Cardiac septum (tissue), 1 donor: ENCODE measurements around the gene FAM217B. TPM values are rescaled to one million over a fixed set of nuclear protein-coding genes. Genes with fewer than 3 reads are reported as not detected.

Experiments used
- DNase-seq: peaks from one replicate; pipeline ENCODE4 v3.0.0-alpha.2; 2020; ENCODE audit warnings: low spot score
- intact Hi-C: fragments of 100-400 bp; cut with DNase I; formaldehyde crosslinking; loops from one replicate; pipeline ENCODE4 v1.14.0; 2022
- long read RNA-seq: library from polyadenylated mRNA; unstranded; transcript quantifications from one replicate; pipeline ENCODE4 v2.0.0, GENCODE V29; 2021
- total RNA-seq: library from RNA; stranded (reverse); fragmentation: NEBNext Ultra II Directional; extraction: Animal tissue kit (Norgen Biotek cat#: 25700); gene quantifications from one replicate; pipeline ENCODE4 v1.2.1, GENCODE V29; 2021
- donor health status: DM: no; HTN: no; CAD: no.

FAM217B gene, protein sequence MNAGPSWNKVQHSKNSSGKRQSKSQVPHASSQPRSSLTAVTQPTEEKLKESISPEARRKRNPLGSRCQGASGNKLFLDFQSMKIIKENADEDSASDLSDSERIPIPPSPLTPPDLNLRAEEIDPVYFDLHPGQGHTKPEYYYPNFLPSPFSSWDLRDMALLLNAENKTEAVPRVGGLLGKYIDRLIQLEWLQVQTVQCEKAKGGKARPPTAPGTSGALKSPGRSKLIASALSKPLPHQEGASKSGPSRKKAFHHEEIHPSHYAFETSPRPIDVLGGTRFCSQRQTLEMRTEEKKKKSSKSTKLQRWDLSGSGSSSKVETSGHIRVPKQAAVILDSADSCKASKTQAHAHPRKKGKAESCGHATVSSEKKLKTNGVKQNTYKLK
- total RNA-seq = 15.6 TPM
- long read RNA-seq, full-length matches to known transcripts = 9 of 11 reads
- long read RNA-seq, partial matches to known transcripts = 1 of 11 reads
- long read RNA-seq, other reads (novel, unspliced or antisense) = 1 of 11 reads

DNA sequence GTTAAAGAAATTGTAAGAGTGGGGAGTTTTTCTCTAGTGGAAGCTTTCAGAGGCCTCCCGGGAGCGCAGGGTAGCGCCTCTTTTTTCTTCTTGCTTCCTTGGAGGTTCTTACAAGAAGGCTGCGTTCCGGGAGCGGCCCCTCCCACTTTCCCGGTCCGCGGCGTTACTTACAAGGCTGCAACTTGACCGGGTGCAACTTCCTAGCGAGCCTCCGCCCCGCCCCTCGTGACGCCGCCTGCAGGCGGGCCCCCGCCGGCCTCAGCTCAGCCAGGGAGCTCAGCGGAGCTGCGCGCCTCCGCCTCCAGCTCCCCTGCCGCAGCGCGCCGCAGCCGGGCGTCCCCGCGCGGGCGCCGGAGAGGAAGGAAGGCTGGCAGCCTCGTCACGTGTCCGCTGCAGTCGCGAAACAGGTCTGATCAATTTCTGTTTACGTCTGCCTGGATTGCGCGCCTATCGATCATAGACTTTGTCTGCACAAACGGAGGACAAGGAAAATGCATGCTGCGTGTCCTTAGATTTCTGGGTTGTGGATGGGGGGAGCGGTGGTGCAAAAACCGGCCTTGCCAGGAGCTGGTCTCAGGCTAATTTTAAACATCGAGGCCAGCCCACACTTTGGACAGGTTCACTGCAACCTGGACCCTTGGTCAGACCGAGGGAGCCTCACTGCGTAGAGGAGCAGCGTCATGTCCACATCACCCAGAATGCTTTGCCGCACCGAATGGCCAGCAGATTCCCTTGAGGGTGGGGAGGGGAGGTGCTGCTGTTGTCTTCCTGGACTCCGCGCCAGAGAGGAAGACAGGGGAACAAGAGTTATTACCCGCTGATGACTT lies at the start of gene FAM217B, which contains the start of gene PPP1R3D:
Gene FAM217B, plus strand, starts transcription at position 261 of the 827 bp plus-strand sequence. CDS start 3,555 bp downstream, outside the sequence.
Gene PPP1R3D, minus strand, starts transcription at position 177 of the 827 bp plus-strand sequence. CDS start 374 bp downstream, outside the sequence.
- DNase-seq = peak; percentile 99
- intact Hi-C loops = loop anchor here (5.0 kb wide), 1 partner anchor 92 kb away; no protein-coding TSS in a partner anchor

DNA sequence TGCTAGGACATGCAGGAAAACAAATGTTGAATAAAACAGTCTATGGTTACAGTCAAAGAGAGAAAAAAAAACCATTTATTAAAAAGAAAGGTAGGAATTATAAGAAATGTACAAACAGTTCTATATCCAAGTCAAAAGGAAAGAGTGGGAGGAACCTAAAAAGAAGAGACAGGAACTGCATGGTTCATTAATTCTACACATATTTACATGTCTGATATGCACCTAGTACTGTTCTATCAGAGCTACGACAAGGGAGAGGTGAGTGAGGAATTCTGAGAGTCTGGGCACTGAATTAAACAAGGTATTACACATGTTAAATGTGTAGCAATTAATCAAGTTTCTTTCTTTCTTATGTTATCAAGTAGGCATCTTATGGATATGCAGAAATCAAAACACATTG lies 48.6 kb upstream of the FAM217B start:
- no peak for DNase-seq
- intact Hi-C loops = no loop called here

DNA sequence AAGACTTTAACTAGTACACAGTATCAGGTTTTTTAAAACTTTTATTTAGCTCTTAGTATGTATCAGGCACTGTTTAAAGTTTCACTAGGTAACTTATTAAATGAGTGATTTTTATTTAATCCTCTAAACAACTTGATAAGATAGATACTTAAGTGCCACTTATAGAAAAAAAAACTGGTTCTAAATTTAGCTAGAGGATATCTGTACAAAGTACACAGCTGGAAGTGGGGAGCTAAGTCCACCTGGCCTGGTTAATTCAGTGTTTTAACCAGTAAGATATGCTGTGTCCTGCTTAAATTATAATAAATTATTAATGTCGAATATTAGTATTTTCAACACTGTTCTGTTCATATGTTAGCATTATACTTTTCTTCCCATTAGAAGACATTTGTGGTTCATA lies 44.3 kb upstream of the FAM217B start:
- intact Hi-C loops = no loop called here

DNA sequence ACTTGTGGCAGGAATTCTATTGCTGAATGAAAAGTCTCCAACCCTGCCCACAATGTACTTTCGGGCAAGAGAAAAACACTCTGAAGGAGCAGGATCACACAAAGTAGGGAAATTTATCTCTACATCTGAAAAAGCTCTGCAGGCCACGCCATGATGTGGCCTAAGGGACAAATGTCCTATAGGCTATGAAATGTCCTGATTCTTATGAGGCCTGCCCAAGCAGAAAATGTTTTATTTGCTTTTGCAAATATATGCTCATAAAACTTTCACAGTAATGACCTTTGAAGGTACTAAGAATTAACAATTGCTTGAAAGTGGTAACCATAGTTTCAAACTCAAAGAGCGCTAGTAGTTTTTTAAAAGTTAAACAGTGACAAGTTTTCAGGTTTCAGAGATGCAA lies 37.7 kb upstream of the FAM217B start:
- DNase-seq = no peak
- intact Hi-C loops = no loop called here

More for the DNA sequence above, 44.3 kb upstream of the FAM217B start:
- DNase-seq = no peak

DNA sequence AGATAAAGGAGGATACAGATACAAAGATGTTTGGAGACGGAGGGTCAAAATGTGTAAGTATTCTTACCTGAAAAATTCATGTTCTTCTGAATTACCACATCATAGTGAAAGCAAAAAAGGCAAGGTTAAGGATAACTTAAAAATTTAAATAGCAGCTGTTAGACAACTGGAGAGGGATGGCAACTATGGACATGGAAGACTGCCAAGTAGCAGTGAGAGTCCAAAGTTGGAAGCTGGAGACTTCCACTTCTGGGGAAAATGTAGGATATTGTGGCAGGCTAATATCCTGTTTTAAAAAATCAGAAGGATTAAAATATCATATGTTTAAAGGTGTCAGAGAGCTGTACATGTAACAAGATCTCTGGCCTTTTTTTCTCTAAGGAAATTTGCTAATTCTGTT lies 36.6 kb upstream of the FAM217B start:
- intact Hi-C loops = no loop called here
- DNase-seq = no peak

DNA sequence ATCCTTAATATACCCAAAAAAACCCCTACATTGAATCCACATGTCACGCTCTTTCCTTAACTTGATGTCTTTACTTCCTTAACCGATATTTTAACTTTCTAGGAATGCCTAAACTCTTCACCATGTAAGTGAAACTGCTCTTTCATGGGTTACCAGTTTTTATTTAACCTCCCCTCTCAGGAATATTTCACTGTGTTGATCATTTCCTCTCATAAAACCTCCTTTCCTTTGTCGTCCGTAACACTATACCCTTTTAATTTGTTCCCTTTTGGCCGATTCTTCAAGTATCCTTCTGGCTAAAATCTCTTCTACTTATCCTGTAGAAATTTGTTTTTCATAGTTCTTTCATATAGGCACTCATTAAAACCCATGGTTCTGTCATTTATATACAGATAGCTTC lies 31.3 kb upstream of the FAM217B start:
- DNase-seq = no peak
- intact Hi-C loops = no loop called here

DNA sequence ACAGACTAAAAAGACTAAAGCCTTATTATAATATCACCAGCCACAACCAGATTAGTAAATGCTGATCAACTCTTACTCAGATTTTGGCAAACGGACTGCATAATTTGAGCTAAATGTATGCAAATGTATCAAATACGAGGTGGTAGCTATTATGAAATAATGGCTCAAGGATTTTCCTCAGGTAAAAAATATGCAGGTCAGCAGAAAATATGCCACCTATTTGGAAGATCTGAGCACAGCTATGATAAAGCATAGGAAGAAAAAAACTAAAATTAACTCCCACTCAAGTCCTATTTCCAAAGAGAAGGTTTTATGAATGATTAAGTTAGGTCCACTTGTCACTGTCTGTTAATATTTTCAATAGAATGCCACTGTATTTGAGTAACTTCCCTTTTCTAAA lies 29.1 kb upstream of the FAM217B start:
- intact Hi-C loops = no loop called here
- DNase-seq = no peak

DNA sequence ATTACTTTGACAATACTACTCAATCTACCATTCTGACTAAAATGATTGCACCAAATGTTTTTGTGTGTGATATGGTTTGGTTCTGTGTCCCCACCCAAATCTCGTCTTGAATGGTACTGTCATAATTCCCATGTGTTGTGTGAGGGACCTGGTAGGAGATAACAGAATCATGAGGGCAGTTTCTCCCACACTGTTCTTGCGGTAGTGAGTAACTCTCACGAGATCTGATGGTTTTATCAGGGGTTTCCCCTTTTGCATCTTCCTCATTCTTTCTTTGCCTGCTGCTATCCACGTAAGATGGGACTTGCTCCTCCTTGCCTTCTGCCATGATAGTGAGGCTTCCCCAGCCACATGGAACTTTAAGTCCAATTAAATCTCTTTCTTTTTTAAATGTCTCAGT lies 27.6 kb upstream of the FAM217B start:
- no peak for DNase-seq
- intact Hi-C loops = no loop called here

DNA sequence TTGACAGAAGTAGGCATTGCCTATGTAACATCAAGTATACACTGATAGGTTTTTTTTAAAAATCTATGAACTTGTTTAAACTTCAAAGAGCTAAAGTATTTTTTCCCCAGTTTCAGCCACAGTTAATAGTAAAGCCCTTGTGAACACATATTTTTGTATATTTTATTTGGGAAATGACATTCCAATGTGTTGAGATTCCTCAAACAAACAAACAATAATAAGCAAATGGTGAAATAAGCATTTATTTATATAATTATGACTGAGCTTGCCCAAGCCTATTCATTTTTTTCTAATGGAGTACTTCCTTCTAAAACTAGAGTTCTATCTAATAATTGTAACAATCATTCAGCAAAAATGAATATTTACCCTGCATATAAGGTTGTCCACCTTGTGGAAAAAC lies 19.2 kb upstream of the FAM217B start:
- intact Hi-C loops = no loop called here
- DNase-seq = no peak

DNA sequence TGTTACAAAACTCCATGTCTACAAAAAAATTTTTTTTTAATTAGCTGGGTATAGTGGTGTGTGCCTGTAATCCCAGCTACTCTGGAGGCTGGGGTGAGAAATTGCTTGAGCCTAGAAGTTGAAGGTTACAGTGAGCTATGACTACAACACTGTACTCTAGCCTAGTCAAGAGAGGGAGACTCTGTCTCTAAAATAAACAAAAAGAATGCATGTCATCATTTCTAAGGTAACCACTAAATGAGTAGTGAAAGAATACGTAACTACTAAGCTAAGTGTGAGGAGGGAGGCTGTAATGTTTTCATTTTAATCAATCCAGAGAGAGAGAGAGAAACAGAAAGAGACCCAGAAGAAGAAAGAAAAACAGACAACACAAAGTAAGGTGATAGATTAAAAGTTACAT lies 16.7 kb upstream of the FAM217B start:
- DNase-seq = no peak
- intact Hi-C loops = no loop called here

DNA sequence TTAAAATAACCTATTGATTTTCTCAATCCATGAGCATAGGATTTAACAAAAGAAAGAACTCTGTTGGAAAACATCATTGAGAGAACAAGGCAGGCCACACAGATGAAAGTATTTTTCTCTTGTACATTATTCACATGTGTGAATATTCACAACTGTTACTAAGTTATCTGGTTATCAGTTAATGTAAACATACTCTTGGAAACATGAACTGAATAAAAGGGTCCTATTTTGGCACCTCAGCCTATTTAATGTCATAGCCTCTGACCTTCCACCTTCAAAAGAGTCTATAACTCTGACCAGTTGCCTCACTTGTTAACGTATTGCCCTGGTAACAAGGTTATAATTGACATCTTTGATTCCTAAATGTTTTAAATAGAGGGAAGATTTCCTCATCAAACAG lies 14.8 kb upstream of the FAM217B start:
- no peak for DNase-seq
- intact Hi-C loops = no loop called here

DNA sequence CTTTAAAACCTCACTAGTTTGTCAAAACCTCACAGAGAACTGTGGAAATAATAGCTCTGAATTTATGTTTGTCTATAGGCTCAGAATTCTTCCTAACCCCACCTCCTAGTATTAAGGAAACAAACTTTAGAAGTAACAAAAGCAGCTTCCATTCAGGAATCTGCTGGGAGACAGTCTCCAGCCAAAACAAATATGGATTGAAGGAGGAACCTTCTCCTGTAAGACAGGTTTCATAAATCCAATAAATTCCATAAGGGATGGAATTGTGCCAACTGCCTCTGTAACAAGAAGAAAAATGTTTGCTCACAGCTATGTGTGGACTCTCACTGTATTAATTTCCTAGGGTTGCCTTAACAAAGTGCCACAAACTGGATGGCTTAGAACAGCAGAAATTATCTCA lies 14.3 kb upstream of the FAM217B start:
- intact Hi-C loops = no loop called here
- DNase-seq = no peak

DNA sequence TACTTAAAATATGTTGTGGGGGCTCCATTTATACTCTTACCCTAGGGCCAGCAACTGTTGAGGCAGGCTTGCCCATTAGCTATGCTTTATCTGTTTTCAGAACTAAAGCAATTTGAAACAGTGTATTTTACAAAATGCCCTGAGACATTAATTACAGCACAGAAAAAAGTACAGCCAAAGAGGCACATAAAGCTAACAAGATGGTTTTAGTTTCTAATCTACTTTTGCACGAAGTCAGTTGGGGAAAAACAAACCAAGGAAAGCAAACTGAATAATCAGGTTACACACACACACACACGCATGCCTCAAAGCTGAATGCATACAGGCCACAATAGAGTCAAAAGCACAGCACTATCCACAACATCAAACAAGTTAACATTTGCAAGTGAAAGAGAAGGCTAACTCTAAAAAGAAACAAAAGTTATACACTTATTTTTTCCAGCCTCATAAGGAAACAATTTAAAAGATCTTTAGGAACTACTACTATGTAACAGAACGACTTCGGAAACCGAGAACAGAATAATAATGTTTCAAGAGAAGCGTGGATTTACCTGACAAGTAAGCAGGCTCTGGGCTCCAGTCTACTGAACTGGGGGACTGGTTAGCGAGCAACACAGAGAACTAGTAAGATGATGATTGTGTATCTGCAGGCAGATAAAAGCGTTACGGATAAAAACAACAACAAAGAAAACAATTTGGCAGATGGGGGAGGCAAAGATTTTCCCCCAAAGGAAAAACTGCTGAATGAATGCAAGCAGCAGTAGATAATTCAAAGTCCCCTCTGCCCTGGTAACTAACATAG lies 8.5 kb upstream of the FAM217B start:
- intact Hi-C loops = no loop called here
- DNase-seq = no peak

DNA sequence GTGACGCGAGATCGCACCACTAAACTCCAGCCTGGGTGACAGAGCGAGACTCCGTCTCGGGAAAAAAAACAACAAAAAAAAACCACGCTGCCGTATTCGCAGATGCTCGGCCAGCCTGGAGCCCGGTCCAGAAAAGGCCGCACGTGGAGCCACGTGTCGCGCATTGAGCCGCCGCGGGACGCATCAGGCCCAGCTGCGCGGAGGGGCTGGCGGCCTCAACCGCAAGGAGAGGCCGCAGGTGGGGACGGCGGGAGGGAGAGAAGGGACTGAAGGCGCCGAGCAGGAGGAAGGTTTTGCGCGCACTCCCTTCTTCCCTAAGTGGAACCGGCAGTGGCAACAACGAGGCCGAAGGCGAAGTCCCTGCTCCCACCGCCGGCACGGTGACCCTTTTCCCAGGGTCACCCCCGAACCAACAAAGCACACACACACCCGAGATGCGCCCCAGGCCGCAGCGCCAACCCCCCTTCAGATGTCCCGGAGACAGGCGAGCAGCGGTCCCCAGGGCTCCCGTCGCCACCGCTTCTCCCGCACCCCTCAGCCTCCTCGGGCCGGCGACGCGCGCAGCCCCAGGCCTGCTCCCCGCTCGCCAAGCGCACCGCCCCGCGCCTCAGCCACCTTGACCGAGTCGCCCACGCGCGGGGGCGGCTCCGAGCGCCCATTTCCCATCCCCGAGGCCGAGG lies 7.4 kb upstream of the FAM217B start:
- DNase-seq = no peak
- intact Hi-C loops = no loop called here

DNA sequence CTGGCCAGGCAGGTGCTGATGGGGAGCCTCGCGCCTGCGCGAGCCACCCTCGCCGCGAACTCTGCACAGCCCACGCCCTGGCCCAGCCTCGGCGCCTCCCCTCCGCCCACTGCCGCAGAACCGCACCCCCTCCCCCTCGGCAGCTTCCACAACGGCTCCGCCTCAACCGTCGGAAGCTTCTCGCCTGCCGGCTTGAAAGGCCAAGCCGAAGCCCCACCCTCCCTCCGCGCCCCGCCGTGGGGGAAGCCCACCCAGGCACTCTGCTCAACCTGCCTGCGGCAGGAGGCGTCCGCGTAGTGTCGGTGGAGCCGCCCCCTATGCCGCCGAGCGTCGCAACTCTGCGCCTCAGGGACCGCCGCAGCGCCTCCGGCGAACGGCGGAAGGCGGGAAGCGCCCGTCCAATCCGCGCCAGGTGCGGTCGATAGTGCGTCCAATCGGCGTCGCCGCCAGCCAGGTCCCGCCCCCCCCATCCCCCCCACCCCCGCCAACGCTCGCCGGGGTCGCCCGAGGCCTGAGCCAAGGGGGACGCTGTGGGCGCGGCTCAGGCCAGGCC lies 6.8 kb upstream of the FAM217B start, which contains the start of gene SYCP2:
Gene SYCP2, minus strand, starts transcription at position 342 of the 553 bp plus-strand sequence. CDS start 11,224 bp downstream, outside the sequence.
- DNase-seq = peak; percentile 84
- intact Hi-C loops = no loop called here

DNA sequence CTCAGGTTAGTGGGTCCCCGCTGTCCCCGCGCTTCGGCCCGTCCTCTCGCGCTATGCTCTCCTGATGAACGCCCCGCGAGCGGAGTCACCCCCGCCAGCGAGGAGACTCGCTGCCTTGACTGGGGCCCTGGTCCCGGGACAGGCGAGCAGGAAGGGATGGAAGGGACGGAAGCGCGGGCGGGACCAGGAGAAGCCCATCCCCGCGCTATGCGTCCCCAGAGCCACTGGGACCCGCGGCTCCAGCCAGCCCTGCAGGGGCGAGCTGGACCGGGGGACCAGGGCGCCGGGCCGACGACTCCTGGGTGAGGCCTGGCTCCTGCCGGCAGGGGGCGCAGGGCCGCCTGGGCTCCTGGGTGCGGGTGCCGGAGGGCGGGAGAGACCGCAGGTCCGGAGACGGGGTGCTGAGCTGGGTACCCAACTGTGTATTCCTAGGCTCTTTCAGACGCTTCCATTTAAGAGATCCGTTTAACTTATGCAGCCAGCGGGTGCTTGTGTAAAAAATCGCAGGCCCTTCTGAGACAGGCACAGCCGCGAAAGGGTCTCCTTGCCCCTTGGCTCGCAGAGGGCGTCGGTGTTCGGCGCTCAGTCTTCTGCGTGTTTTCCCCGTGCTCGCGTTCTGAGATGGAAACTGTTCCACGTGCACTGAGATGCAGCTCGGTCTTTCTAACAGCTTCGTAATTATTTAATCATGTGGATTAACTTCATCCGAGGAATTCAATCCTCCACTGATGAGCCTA lies 6.2 kb upstream of the FAM217B start:
- intact Hi-C loops = no loop called here
- peak; percentile 94 for DNase-seq

DNA sequence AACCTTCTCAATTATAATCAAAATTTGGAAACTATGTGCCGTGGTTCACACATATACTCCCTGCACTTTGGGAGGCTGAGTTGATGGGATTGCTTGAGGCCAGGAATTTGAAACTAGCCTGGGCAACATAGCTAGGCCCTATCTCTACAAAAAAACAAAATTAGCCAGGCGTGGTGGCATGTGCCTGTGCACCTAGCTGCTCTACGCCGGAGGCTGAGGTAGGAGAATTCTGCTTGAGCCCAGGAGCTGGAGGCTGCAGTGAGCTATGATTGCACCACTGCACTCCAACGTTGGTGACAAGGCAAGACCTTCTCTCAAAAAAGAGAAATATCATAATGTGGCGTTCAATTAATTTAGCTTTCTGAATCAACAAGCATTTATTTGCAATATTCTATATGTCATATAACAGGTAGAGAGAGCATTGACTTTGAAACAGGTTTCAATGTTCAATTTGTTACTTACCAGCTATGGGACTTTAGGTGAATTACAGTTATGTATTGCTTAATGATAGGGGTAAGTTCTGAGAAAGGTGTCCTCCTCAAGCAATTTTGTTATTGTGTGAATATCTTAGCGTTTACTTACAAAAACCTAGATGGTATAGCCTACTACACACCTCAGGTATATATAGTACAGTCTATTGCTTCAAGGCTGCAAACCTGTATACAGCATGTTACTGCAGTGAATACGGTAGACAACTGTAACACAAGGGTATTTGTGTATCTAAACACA lies 4.6 kb upstream of the FAM217B start:
- DNase-seq = no peak
- intact Hi-C loops = no loop called here
